GM12878 (cell line): ENCODE measurements around the gene PIGL. TPM values are rescaled to one million over a fixed set of nuclear protein-coding genes. Genes with fewer than 3 reads are reported as not detected.

Experiments
- microRNA counts: library from miRNA; unstranded; fragments of <30 nt; microRNA quantifications from one replicate; lab custom pipeline; 2016
- microRNA-seq: library from miRNA; unstranded; fragments of <30 nt; microRNA quantifications from one replicate; pipeline ENCODE4, GENCODE V29; 2018
- polyA plus RNA-seq, 11 experiments: library from polyadenylated mRNA; depleted of rRNA in 4 of 11; unstranded in 6 of 11; stranded (reverse) in 5 of 11; fragments of >200 nt; fragmentation: Nextera tagmentation in 4 of 11; fragmentation: Illumina TruSeq in 1 of 11; extraction: Ambion mirVana in 4 of 11; extraction: Trizol in 1 of 11; gene quantifications; 1 replicate in 1 of 11; 2 replicates in 10 of 11; pipeline versions ENCODE4 v1.2.1 to v1.2.3, GENCODE V29; 2011 to 2016; ENCODE audit warnings: inconsistent platforms in 2 of 11, missing spikeins in 2 of 11, low read depth in 1 of 11
- small RNA-seq: library from RNA; depleted of rRNA; stranded (forward); fragments of <200 nt; gene quantifications from one replicate; pipeline ENCODE3, GENCODE V24; 2014
- total RNA-seq, 4 experiments: library from RNA; depleted of rRNA in 3 of 4; stranded (reverse); fragments of >200 nt in 3 of 4; fragmentation: Illumina TruSeq in 1 of 4; extraction: Trizol in 1 of 4; gene quantifications; 2 replicates each; pipeline versions ENCODE4 v1.2.1 to v1.2.3, GENCODE V29; 2013 to 2021

PIGL gene
- total and polyA plus RNA-seq, 10 of the 15 experiments (the other 5 are each of a cell fraction or from before 2014, with no cell fraction given): 25.9 to 52.5 (median 30.2) TPM

MicroRNAs encoded within 50 kb of the gene (microRNA counts, 767-probe panel; counts per million panel counts)
- 1,512 counts per million, percentile 58 among the panel's probes with 10 or more counts for microRNA hsa-miR-1288 (lab: Ali Mortazavi, UCI)

Small RNAs within 50 kb of the gene (microRNA-seq; reads per million reads assigned to microRNA genes)
- gene MIR1288: not detected

Small RNAs within 50 kb of the gene (small RNA-seq; reads per million reads assigned to genes)
- gene MIR1288: not detected

Other genes starting within 250 kb of the PIGL start
- 10.5 and 10.8 TPM in 2 replicates for gene ZSWIM7, start 217.5 kb upstream of the PIGL start, total RNA-seq (2014; rRNA removed)
- gene ZSWIM7, start 217.5 kb upstream of the PIGL start, total RNA-seq (2014; rRNA removed; fragmentation: Illumina TruSeq; extraction: Trizol): 5.9 and 7.1 TPM in 2 replicates
- gene ZSWIM7, start 217.5 kb upstream of the PIGL start, total RNA-seq (2021): 8.2 and 8.6 TPM in 2 replicates
- 9.8 and 10.7 TPM in 2 replicates for gene ZSWIM7, start 217.5 kb upstream of the PIGL start, polyA plus RNA-seq (2011; rRNA removed)
- gene ZSWIM7, start 217.5 kb upstream of the PIGL start, polyA plus RNA-seq (2014; fragmentation: Illumina TruSeq; extraction: Trizol): 7.0 and 11.2 TPM in 2 replicates
- 1 to 10 TPM; 7.2 to 9.2 TPM for gene ZSWIM7, start 217.5 kb upstream of the PIGL start, polyA plus RNA-seq (2014; fragmentation: Nextera tagmentation; extraction: Ambion mirVana)
- 14.6 and 17.9 TPM in 2 replicates for gene ZSWIM7, start 217.5 kb upstream of the PIGL start, polyA plus RNA-seq (2014; rRNA removed)
- 10 to 100 TPM; 25.8 to 26.6 TPM for gene ZSWIM7, start 217.5 kb upstream of the PIGL start, polyA plus RNA-seq (2016; fragmentation: Nextera tagmentation; extraction: Ambion mirVana)
- gene TTC19, start 217.4 kb upstream of the PIGL start, total RNA-seq (2014; rRNA removed): 25.1 and 28.4 TPM in 2 replicates
- gene TTC19, start 217.4 kb upstream of the PIGL start, total RNA-seq (2014; rRNA removed; fragmentation: Illumina TruSeq; extraction: Trizol): 18.5 and 19.2 TPM in 2 replicates
- 18.4 and 21.2 TPM in 2 replicates for gene TTC19, start 217.4 kb upstream of the PIGL start, total RNA-seq (2021)
- gene TTC19, start 217.4 kb upstream of the PIGL start, polyA plus RNA-seq (2011; rRNA removed): 5.3 and 8.9 TPM in 2 replicates
- 21.0 and 26.5 TPM in 2 replicates for gene TTC19, start 217.4 kb upstream of the PIGL start, polyA plus RNA-seq (2014; fragmentation: Illumina TruSeq; extraction: Trizol)
- 10 to 100 TPM in 1 of 2 experiments, 1 to 10 TPM in 1; 8.3 to 12.3 TPM for gene TTC19, start 217.4 kb upstream of the PIGL start, polyA plus RNA-seq (2014; fragmentation: Nextera tagmentation; extraction: Ambion mirVana)
- 10.8 and 14.0 TPM in 2 replicates for gene TTC19, start 217.4 kb upstream of the PIGL start, polyA plus RNA-seq (2014; rRNA removed)
- gene TTC19, start 217.4 kb upstream of the PIGL start, polyA plus RNA-seq (2016; fragmentation: Nextera tagmentation; extraction: Ambion mirVana): 10 to 100 TPM; 26.7 to 29.8 TPM
- gene NCOR1, start 1.7 kb upstream of the PIGL start, total RNA-seq (2014; rRNA removed): 71.6 and 77.3 TPM in 2 replicates
- gene NCOR1, start 1.7 kb upstream of the PIGL start, total RNA-seq (2014; rRNA removed; fragmentation: Illumina TruSeq; extraction: Trizol): 75.5 and 81.9 TPM in 2 replicates
- gene NCOR1, start 1.7 kb upstream of the PIGL start, total RNA-seq (2021): 102 and 109 TPM in 2 replicates
- gene NCOR1, start 1.7 kb upstream of the PIGL start, polyA plus RNA-seq (2011; rRNA removed): 78.2 and 94.5 TPM in 2 replicates
- 75.0 and 81.0 TPM in 2 replicates for gene NCOR1, start 1.7 kb upstream of the PIGL start, polyA plus RNA-seq (2014; fragmentation: Illumina TruSeq; extraction: Trizol)
- gene NCOR1, start 1.7 kb upstream of the PIGL start, polyA plus RNA-seq (2014; fragmentation: Nextera tagmentation; extraction: Ambion mirVana): 10 to 100 TPM; 34.5 to 55.1 TPM
- gene NCOR1, start 1.7 kb upstream of the PIGL start, polyA plus RNA-seq (2014; rRNA removed): 72.8 and 83.9 TPM in 2 replicates
- 100 to 1,000 TPM; 118 to 135 TPM for gene NCOR1, start 1.7 kb upstream of the PIGL start, polyA plus RNA-seq (2016; fragmentation: Nextera tagmentation; extraction: Ambion mirVana)
- 84.2 and 93.2 TPM in 2 replicates for gene CENPV, start 136.3 kb downstream of the PIGL start, total RNA-seq (2014; rRNA removed)
- 87.5 and 90.7 TPM in 2 replicates for gene CENPV, start 136.3 kb downstream of the PIGL start, total RNA-seq (2014; rRNA removed; fragmentation: Illumina TruSeq; extraction: Trizol)
- gene CENPV, start 136.3 kb downstream of the PIGL start, total RNA-seq (2021): 94.9 and 98.6 TPM in 2 replicates
- gene CENPV, start 136.3 kb downstream of the PIGL start, polyA plus RNA-seq (2011; rRNA removed): 83.7 and 93.4 TPM in 2 replicates
- 80.1 and 94.1 TPM in 2 replicates for gene CENPV, start 136.3 kb downstream of the PIGL start, polyA plus RNA-seq (2014; fragmentation: Illumina TruSeq; extraction: Trizol)
- 10 to 100 TPM; 22.5 to 68.0 TPM for gene CENPV, start 136.3 kb downstream of the PIGL start, polyA plus RNA-seq (2014; fragmentation: Nextera tagmentation; extraction: Ambion mirVana)
- gene CENPV, start 136.3 kb downstream of the PIGL start, polyA plus RNA-seq (2014; rRNA removed): 77.5 and 86.0 TPM in 2 replicates
- gene CENPV, start 136.3 kb downstream of the PIGL start, polyA plus RNA-seq (2016; fragmentation: Nextera tagmentation; extraction: Ambion mirVana): 10 to 100 TPM; 70.8 to 72.7 TPM
- gene UBB, start 163.9 kb downstream of the PIGL start, total RNA-seq (2014; rRNA removed): 2,686 and 2,754 TPM in 2 replicates
- 1,488 and 1,495 TPM in 2 replicates for gene UBB, start 163.9 kb downstream of the PIGL start, total RNA-seq (2014; rRNA removed; fragmentation: Illumina TruSeq; extraction: Trizol)
- gene UBB, start 163.9 kb downstream of the PIGL start, total RNA-seq (2021): 1,455 and 1,463 TPM in 2 replicates
- 608 and 1,133 TPM in 2 replicates for gene UBB, start 163.9 kb downstream of the PIGL start, polyA plus RNA-seq (2011; rRNA removed)
- gene UBB, start 163.9 kb downstream of the PIGL start, polyA plus RNA-seq (2014; fragmentation: Illumina TruSeq; extraction: Trizol): 1,621 and 1,633 TPM in 2 replicates
- gene UBB, start 163.9 kb downstream of the PIGL start, polyA plus RNA-seq (2014; fragmentation: Nextera tagmentation; extraction: Ambion mirVana): 1,000 to 10,000 TPM; 4,008 to 4,246 TPM
- gene UBB, start 163.9 kb downstream of the PIGL start, polyA plus RNA-seq (2014; rRNA removed): 2,006 and 2,356 TPM in 2 replicates
- gene UBB, start 163.9 kb downstream of the PIGL start, polyA plus RNA-seq (2016; fragmentation: Nextera tagmentation; extraction: Ambion mirVana): 1,000 to 10,000 TPM; 2,193 to 2,309 TPM
- gene TRPV2, start 198.4 kb downstream of the PIGL start, total RNA-seq (2014; rRNA removed): 59.4 and 61.3 TPM in 2 replicates
- 25.6 and 29.7 TPM in 2 replicates for gene TRPV2, start 198.4 kb downstream of the PIGL start, total RNA-seq (2014; rRNA removed; fragmentation: Illumina TruSeq; extraction: Trizol)
- 87.4 and 93.7 TPM in 2 replicates for gene TRPV2, start 198.4 kb downstream of the PIGL start, total RNA-seq (2021)
- gene TRPV2, start 198.4 kb downstream of the PIGL start, polyA plus RNA-seq (2011; rRNA removed): 33.3 and 82.6 TPM in 2 replicates
- gene TRPV2, start 198.4 kb downstream of the PIGL start, polyA plus RNA-seq (2014; fragmentation: Illumina TruSeq; extraction: Trizol): 15.4 and 27.3 TPM in 2 replicates
- gene TRPV2, start 198.4 kb downstream of the PIGL start, polyA plus RNA-seq (2014; fragmentation: Nextera tagmentation; extraction: Ambion mirVana): 10 to 100 TPM in 1 of 2 experiments, 1 to 10 TPM in 1; 8.9 to 29.2 TPM
- 48.8 and 58.4 TPM in 2 replicates for gene TRPV2, start 198.4 kb downstream of the PIGL start, polyA plus RNA-seq (2014; rRNA removed)
- 10 to 100 TPM; 83.6 to 94.4 TPM for gene TRPV2, start 198.4 kb downstream of the PIGL start, polyA plus RNA-seq (2016; fragmentation: Nextera tagmentation; extraction: Ambion mirVana)